ENCODE results near the gene AKNA. TPM values are rescaled to one million over a fixed set of nuclear protein-coding genes. Genes with fewer than 3 reads are reported as not detected.

AKNA gene
- total and polyA plus RNA-seq, 2 donors from 2014 or later, result 6.1 to 52.1 TPM

GRCh38 chr9:114356792-114357191 is 31.0 kb downstream of the AKNA start:
- Histone ChIP-seq H3K4me1 (ENCODE audit: control insufficient read depth in 2 of 3, insufficient read depth in 2 of 3, low read depth in 1 of 3, low read length in 3 of 3) (no peaks in the 10 kb centered on the region), H3K27me3 (ENCODE audit: control insufficient read depth, insufficient read depth, low read length) (no peaks in the 10 kb centered on the region), H3K9me3 (ENCODE audit: control insufficient read depth in 2 of 3, insufficient read depth in 1 of 3, low read length in 3 of 3) (no peaks in the 10 kb centered on the region), H3K36me3 (ENCODE audit: control insufficient read depth in 2 of 3, insufficient read depth in 3 of 3, low read length in 3 of 3) (peaks cover 9 to 45% (median 18%) of the 10 kb centered on the region in 3 donors), H3K27ac (ENCODE audit: low read depth in 2 of 2, low read length in 2 of 2) (no peak overlapping the region), H3K9ac (ENCODE audit: low read length in 3 of 3) (no peak overlapping the region), H3K4me3 (ENCODE audit: low read length in 3 of 3) (no peak overlapping the region)
- peak in 1 of 5 donors; percentile 55 for DNase-seq
- intact Hi-C loops (cut with DNase I), result no loop called here
- TF ChIP-seq, protein P1, sequence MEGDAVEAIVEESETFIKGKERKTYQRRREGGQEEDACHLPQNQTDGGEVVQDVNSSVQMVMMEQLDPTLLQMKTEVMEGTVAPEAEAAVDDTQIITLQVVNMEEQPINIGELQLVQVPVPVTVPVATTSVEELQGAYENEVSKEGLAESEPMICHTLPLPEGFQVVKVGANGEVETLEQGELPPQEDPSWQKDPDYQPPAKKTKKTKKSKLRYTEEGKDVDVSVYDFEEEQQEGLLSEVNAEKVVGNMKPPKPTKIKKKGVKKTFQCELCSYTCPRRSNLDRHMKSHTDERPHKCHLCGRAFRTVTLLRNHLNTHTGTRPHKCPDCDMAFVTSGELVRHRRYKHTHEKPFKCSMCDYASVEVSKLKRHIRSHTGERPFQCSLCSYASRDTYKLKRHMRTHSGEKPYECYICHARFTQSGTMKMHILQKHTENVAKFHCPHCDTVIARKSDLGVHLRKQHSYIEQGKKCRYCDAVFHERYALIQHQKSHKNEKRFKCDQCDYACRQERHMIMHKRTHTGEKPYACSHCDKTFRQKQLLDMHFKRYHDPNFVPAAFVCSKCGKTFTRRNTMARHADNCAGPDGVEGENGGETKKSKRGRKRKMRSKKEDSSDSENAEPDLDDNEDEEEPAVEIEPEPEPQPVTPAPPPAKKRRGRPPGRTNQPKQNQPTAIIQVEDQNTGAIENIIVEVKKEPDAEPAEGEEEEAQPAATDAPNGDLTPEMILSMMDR (IDR thresholded peaks at IDR 0.05; ENCODE audit: borderline replicate concordance, extremely low read depth, insufficient read depth), result no peak
- no peak for FAIRE-seq

DNA sequence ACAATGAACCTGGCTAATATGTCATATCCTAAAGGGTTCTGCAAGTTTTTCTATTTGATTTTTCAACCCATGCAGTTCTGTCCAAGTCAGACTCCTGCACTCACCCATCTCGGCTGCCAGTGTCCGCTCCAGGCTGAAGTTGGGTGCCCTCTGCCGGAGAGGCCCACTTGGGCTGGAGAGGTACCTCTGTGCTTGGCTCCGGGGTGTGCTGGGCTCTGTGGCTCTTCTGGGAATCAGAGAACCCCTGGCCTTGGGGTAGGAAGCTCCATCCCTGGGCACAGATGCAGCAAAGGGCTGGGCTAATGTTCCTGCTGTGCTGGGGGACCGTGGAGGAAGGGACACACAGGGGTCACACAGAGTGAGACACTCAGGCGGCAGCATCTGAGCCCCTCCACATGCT is 32.0 kb downstream of the AKNA start:
- peaks cover 4 to 36% (median 13%) of the 10 kb centered on the region in 3 donors for H3K36me3 ChIP-seq (ENCODE audit: control insufficient read depth in 2 of 3, insufficient read depth in 3 of 3, low read length in 3 of 3)

DNA sequence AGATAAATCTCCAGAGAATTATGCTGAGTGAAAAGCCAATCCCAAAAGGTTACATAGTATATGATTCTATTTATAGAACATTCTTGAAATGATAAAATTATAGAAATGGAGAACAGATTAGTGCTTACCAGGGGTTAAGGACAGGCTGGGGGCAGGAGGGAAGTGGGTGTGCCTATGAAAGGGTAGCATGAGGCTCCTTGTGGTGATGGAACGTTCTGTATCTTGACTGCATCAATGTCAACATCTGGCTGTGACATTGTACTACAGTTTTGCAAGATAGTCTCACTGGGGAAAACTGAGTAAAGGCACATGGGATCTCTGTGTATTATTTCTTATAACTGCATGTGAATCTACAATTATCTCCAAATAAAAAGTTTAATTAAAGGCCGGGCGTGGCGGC is 35.9 kb downstream of the AKNA start:
- Histone ChIP-seq H3K27me3 (ENCODE audit: control insufficient read depth, insufficient read depth, low read length) (no peaks in the 10 kb centered on the region), H3K36me3 (ENCODE audit: control insufficient read depth in 2 of 3, insufficient read depth in 3 of 3, low read length in 3 of 3) (peaks cover 3 to 23% (median 9%) of the 10 kb centered on the region in 3 donors), H3K27ac (ENCODE audit: low read depth in 2 of 2, low read length in 2 of 2) (no peak overlapping the region), H3K9me3 (ENCODE audit: control insufficient read depth in 2 of 3, insufficient read depth in 1 of 3, low read length in 3 of 3) (no peaks in the 10 kb centered on the region), H3K4me3 (ENCODE audit: low read length in 3 of 3) (no peak overlapping the region), H3K4me1 (ENCODE audit: control insufficient read depth in 2 of 3, insufficient read depth in 2 of 3, low read depth in 1 of 3, low read length in 3 of 3) (peaks cover 0 to 7% (median 3%) of the 10 kb centered on the region in 3 donors), H3K9ac (ENCODE audit: low read length in 3 of 3) (no peak overlapping the region)
- DNase-seq (peak in 1 of 5 donors; percentile 5), FAIRE-seq (no peak)
- TF ChIP-seq, protein P1 (IDR thresholded peaks at IDR 0.05; ENCODE audit: borderline replicate concordance, extremely low read depth, insufficient read depth), result no peak
- intact Hi-C loops (cut with DNase I), result no loop called here

More for the DNA sequence above, 32.0 kb downstream of the AKNA start:
- Histone ChIP-seq H3K9me3 (ENCODE audit: control insufficient read depth in 2 of 3, insufficient read depth in 1 of 3, low read length in 3 of 3) (no peaks in the 10 kb centered on the region), H3K9ac (ENCODE audit: low read length in 3 of 3) (no peak overlapping the region), H3K4me3 (ENCODE audit: low read length in 3 of 3) (no peak overlapping the region), H3K27ac (ENCODE audit: low read depth in 2 of 2, low read length in 2 of 2) (no peak overlapping the region), H3K27me3 (ENCODE audit: control insufficient read depth, insufficient read depth, low read length) (no peaks in the 10 kb centered on the region), H3K4me1 (ENCODE audit: control insufficient read depth in 2 of 3, insufficient read depth in 2 of 3, low read depth in 1 of 3, low read length in 3 of 3) (no peaks in the 10 kb centered on the region)
- no peak for FAIRE-seq
- TF ChIP-seq, protein P1 (IDR thresholded peaks at IDR 0.05; ENCODE audit: borderline replicate concordance, extremely low read depth, insufficient read depth), result no peak
- peak in 1 of 5 donors; percentile 45 for DNase-seq
- intact Hi-C loops (cut with DNase I), result no loop called here

Measured in kidney (tissue), 14 donors.